ENCODE results near the gene FNDC3A.

Gene FNDC3A

DNA sequence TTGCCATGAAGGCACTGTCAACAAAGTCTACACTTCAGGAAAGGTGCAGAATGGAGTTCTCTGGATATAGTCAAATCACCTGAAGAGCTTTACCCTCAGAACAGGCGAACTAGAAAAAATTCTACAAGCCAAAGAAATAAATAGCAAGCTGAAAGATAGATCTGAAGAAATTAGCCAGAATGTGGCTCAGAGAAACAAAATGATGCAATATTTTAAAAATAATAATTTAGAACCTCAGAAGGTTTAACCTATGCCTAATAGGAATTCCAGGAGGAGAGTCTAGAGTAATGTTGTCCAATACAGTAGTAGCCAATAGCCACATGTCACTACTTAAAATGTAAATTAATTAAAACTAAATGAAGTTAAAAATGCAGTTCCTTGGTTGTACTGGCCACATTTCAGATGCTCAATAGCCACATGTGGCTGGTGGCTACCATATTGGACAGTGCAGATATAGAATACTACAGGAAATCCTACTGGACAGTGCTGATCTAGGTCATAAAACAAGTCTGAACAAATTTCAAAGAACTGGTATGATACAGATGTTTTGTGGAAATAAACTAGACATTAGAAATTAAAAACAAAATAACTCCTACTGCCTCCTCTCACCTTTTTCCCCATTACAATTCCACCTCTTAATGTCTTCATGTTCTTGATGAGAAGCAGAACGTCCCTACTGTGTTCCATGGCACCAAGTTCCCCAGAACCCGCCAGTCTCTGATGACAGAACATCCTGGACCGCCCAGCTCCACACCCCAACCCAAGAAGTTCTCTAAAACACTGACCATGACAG lies 271.3 kb downstream of the FNDC3A start:
- Histone ChIP-seq H3K4me1 (ENCODE audit: insufficient read depth, poor library complexity, severe bottlenecking) (peaks cover 5% of the 10 kb centered on the region), H3K4me3 (ENCODE audit: severe bottlenecking) (peak overlapping the region; percentile 60), H3K9me3 (ENCODE audit: severe bottlenecking) (no peaks in the 10 kb centered on the region), H3K27me3 (ENCODE audit: insufficient read depth, poor library complexity, severe bottlenecking) (no peaks in the 10 kb centered on the region), H3K27ac (ENCODE audit: poor library complexity, severe bottlenecking) (peak overlapping the region; percentile 37), H3K36me3 (ENCODE audit: low read depth) (peaks cover 17% of the 10 kb centered on the region)
- ATAC-seq (ENCODE audit: low read depth) (peak; percentile 58), DNase-seq (ENCODE audit: low spot score) (no peak)
- TF ChIP-seq, protein P1, sequence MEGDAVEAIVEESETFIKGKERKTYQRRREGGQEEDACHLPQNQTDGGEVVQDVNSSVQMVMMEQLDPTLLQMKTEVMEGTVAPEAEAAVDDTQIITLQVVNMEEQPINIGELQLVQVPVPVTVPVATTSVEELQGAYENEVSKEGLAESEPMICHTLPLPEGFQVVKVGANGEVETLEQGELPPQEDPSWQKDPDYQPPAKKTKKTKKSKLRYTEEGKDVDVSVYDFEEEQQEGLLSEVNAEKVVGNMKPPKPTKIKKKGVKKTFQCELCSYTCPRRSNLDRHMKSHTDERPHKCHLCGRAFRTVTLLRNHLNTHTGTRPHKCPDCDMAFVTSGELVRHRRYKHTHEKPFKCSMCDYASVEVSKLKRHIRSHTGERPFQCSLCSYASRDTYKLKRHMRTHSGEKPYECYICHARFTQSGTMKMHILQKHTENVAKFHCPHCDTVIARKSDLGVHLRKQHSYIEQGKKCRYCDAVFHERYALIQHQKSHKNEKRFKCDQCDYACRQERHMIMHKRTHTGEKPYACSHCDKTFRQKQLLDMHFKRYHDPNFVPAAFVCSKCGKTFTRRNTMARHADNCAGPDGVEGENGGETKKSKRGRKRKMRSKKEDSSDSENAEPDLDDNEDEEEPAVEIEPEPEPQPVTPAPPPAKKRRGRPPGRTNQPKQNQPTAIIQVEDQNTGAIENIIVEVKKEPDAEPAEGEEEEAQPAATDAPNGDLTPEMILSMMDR (IDR thresholded peaks at IDR 0.05; ENCODE audit: poor library complexity, severe bottlenecking): no peak

DNA sequence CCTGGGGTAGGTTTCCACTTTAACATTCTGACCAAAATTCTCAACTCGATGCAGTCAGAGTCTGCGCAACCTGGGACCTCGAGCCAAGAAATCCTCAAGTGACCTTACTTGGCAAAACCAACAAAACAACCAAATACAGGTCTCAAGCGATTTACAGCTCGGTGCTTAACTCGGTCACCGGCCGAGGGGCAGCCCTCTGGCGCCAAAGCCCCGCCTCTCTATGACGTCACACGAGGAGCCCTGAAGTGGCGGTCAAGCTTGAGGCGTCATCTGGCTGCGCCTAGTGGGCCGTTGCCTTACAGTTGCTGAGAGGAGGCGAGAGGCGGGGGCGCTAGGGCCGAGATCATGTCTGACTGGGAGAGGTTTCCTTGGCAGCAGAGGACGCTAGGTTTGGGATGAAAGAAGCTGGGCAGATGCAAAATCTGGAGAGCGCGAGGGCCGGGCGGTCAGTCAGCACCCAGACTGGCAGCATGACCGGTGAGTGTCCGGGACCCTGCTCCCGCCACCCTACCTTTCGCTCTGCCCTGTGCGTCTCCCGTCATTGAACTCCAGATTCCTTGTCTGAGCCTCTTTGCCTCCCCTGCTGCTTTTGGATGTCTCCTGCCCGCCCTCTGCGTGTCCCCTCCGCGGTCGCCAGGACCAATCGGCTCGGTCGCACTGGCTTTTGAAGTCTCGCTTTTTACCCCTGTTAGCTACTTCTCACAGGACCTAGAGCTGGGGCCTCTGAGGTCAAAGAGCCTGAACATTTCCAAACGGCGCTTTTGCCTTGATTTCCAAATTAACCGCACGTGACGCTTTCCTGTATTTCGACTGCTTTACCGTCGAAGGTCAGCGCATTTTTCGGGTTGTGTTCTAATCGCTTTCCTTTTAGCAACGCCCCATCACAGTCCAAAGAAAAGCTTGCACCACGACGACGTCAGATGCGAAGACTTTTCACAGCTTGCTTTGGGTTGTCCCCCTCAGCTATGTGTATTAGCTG lies 272.2 kb downstream of the FNDC3A start, which contains the start of gene CDADC1:
CDADC1 (plus strand) TSS at position 283 of the 979 bp plus-strand sequence; CDS start at position 396, 113 bp downstream.
- ATAC-seq (ENCODE audit: low read depth): peak; percentile 91
- H3K4me1 ChIP-seq (ENCODE audit: insufficient read depth, poor library complexity, severe bottlenecking): peaks cover 5% of the 10 kb centered on the region
- DNase-seq (ENCODE audit: low spot score): peak; percentile 94
- H3K36me3 ChIP-seq (ENCODE audit: low read depth): peaks cover 23% of the 10 kb centered on the region
- H3K27ac ChIP-seq (ENCODE audit: poor library complexity, severe bottlenecking): peak within 1 kb of the TSS; percentile 37
- H3K9me3 ChIP-seq (ENCODE audit: severe bottlenecking): no peaks in the 10 kb centered on the region
- peak within 1 kb of the TSS; percentile 60 for H3K4me3 ChIP-seq (ENCODE audit: severe bottlenecking)
- TF ChIP-seq, protein P1 (IDR thresholded peaks at IDR 0.05; ENCODE audit: poor library complexity, severe bottlenecking): no peak
- no peaks in the 10 kb centered on the region for H3K27me3 ChIP-seq (ENCODE audit: insufficient read depth, poor library complexity, severe bottlenecking)

GRCh38 chr13:49248622-49249002 lies 272.9 kb downstream of the FNDC3A start:
- Histone ChIP-seq H3K9me3 (ENCODE audit: severe bottlenecking) (no peaks in the 10 kb centered on the region), H3K4me3 (ENCODE audit: severe bottlenecking) (peak overlapping the region; percentile 60), H3K27ac (ENCODE audit: poor library complexity, severe bottlenecking) (peak overlapping the region; percentile 37), H3K27me3 (ENCODE audit: insufficient read depth, poor library complexity, severe bottlenecking) (no peaks in the 10 kb centered on the region), H3K4me1 (ENCODE audit: insufficient read depth, poor library complexity, severe bottlenecking) (peaks cover 5% of the 10 kb centered on the region), H3K36me3 (ENCODE audit: low read depth) (peaks cover 27% of the 10 kb centered on the region)
- ATAC-seq (ENCODE audit: low read depth) (no peak), DNase-seq (ENCODE audit: low spot score) (no peak)
- TF ChIP-seq, protein P1 (IDR thresholded peaks at IDR 0.05; ENCODE audit: poor library complexity, severe bottlenecking): peak; percentile 32

GRCh38 chr13:49251326-49251725 lies 275.6 kb downstream of the FNDC3A start:
- H3K4me3 ChIP-seq (ENCODE audit: severe bottlenecking): no peak overlapping the region
- no peaks in the 10 kb centered on the region for H3K27me3 ChIP-seq (ENCODE audit: insufficient read depth, poor library complexity, severe bottlenecking)
- no peak overlapping the region for H3K27ac ChIP-seq (ENCODE audit: poor library complexity, severe bottlenecking)
- ATAC-seq (ENCODE audit: low read depth) (no peak), DNase-seq (ENCODE audit: low spot score) (no peak)
- H3K36me3 ChIP-seq (ENCODE audit: low read depth): peaks cover 42% of the 10 kb centered on the region
- H3K9me3 ChIP-seq (ENCODE audit: severe bottlenecking): no peaks in the 10 kb centered on the region
- H3K4me1 ChIP-seq (ENCODE audit: insufficient read depth, poor library complexity, severe bottlenecking): peaks cover 5% of the 10 kb centered on the region
- TF ChIP-seq, protein P1 (IDR thresholded peaks at IDR 0.05; ENCODE audit: poor library complexity, severe bottlenecking): no peak

Measured in RWPE2 (cell line).